Gastrocnemius medialis (tissue), 4 donors: Measurements from ENCODE around the gene PGM1. TPM values are rescaled to one million over a fixed set of nuclear protein-coding genes. Genes with fewer than 3 reads are reported as not detected.
A peak's percentile ranks its signal among the peaks of the same experiment; 100 is the strongest.

Experiments used
- ATAC-seq, 2 donors: fragments of 150-250 bp; one replicate each; pipeline ENCODE4 v1.9.1; 2016
- DNase-seq, 2 donors: peaks; one replicate each; pipeline ENCODE4 v3.0.0-alpha.2; 2019
- H3K27ac ChIP-seq, 4 donors: fragments of 200-600 bp; sonication (generic); 1 replicate in 1 of 4; 2 replicates in 3 of 4; pipeline ENCODE4 v1.5.1; 2016 to 2018; ENCODE audit warnings: mild to moderate bottlenecking in 2 of 4, moderate library complexity in 1 of 4
- H3K27me3 ChIP-seq, 3 donors: fragments of 200-600 bp; sonication (generic) in 2 of 3; 1 replicate in 1 of 3; 2 replicates in 2 of 3; pipeline versions ENCODE4 v1.5.1 to v1.6.0; 2016 to 2019; ENCODE audit warnings: mild to moderate bottlenecking in 1 of 3, moderate library complexity in 1 of 3
- H3K36me3 ChIP-seq, 2 donors: fragments of 200-600 bp; sonication (generic) in 1 of 2; one replicate each; pipeline ENCODE4 v1.5.1; 2017 to 2018
- H3K4me1 ChIP-seq, 2 donors: fragments of 200-600 bp; sonication (generic) in 1 of 2; one replicate each; pipeline ENCODE4 v1.5.1; 2016 to 2017; ENCODE audit warnings: mild to moderate bottlenecking in 2 of 2
- H3K4me3 ChIP-seq, 4 donors: fragments of 200-600 bp; sonication (generic) in 3 of 4; 1 replicate in 1 of 4; 2 replicates in 3 of 4; pipeline ENCODE4 v1.5.1; 2016 to 2019; ENCODE audit warnings: mild to moderate bottlenecking in 2 of 4
- H3K9me3 ChIP-seq, 3 donors: fragments of 200-600 bp; sonication (generic) in 2 of 3; 1 replicate in 1 of 3; 2 replicates in 2 of 3; pipeline ENCODE4 v1.5.1; 2016 to 2019
- CTCF ChIP-seq, 5 experiments: fragments of 450-650 bp in 3 of 5; fragments of 200-600 bp in 2 of 5; sonication (generic) in 2 of 5; IDR thresholded peaks in 4 of 5; conservative IDR thresholded peaks in 1 of 5; 1 replicate in 4 of 5; 2 replicates in 1 of 5; pipeline ENCODE4 v1.5.1; 2016 to 2019; ENCODE audit warnings: antibody characterized with exemption in 5 of 5, mild to moderate bottlenecking in 3 of 5, moderate library complexity in 3 of 5
- POLR2A ChIP-seq, 2 donors: fragments of 450-650 bp; IDR thresholded peaks; one replicate each; pipeline ENCODE4 v1.6.1; 2017; ENCODE audit warnings: antibody characterized with exemption in 2 of 2, mild to moderate bottlenecking in 2 of 2, moderate library complexity in 2 of 2
- in situ Hi-C, 4 donors: fragments of 200-750 bp; cut with MboI; loops; one replicate each; pipeline versions ENCODE4 v1.15.0 to v1.8.0; 2017; ENCODE audit warnings: low sequenced_read_pairs in 4 of 4
- intact Hi-C: fragments of 100-400 bp; cut with DNase I; formaldehyde crosslinking; loops from one replicate; pipeline ENCODE4 v1.15.1; 2023; ENCODE audit warnings: low total_unique reads
- total RNA-seq, 4 donors: library from RNA; depleted of rRNA; stranded (reverse); fragments of >200 nt; gene quantifications; one replicate each; pipeline versions ENCODE4 v1.1.0 to v1.2.3, GENCODE V29; 2016

The PGM1 gene
- total RNA-seq, 4 donors from 2014 or later, result 320 to 713 (median 666) TPM

GRCh38 chr1:63620671-63621070, 27.5 kb downstream of the PGM1 start:
- H3K4me1 ChIP-seq, result peaks cover 74 to 94% of the 10 kb centered on the region in 2 donors
- peak overlapping the region; percentile 78 to 99 (median 96) for H3K27ac ChIP-seq
- no peaks in the 10 kb centered on the region for H3K9me3 ChIP-seq
- H3K27me3 ChIP-seq, result no peaks in the 10 kb centered on the region
- no peaks in the 10 kb centered on the region for H3K36me3 ChIP-seq
- H3K4me3 ChIP-seq, result no peak overlapping the region
- no peak for ATAC-seq
- TF ChIP-seq CTCF (IDR thresholded peaks at IDR 0.05 in 4 of 5, conservative IDR thresholded peaks at IDR 0.05 in 1 of 5) (no peak), POLR2A (IDR thresholded peaks at IDR 0.05) (no peak)
- in situ Hi-C loops (loop anchor here in 2 of 4 donors (5.0 to 10.0 kb wide), 3 partner anchors 43 to 622 kb away; no protein-coding TSS in a partner anchor), intact Hi-C loops (no loop called here)
- no peak for DNase-seq

- H3K4me1 ChIP-seq, result peaks cover 75 to 94% of the 10 kb centered on the region in 2 donors
- DNase-seq, result peak; percentile 48 to 72
- intact Hi-C loops, result no loop called here
- in situ Hi-C loops, result loop anchor here in 2 of 4 donors (5.0 to 10.0 kb wide), 3 partner anchors 44 to 621 kb away; no protein-coding TSS in a partner anchor
- no peak overlapping the region for H3K4me3 ChIP-seq
- H3K27me3 ChIP-seq, result no peaks in the 10 kb centered on the region
- TF ChIP-seq POLR2A (IDR thresholded peaks at IDR 0.05) (no peak), CTCF (IDR thresholded peaks at IDR 0.05 in 4 of 5, conservative IDR thresholded peaks at IDR 0.05 in 1 of 5) (no peak)
- no peaks in the 10 kb centered on the region for H3K36me3 ChIP-seq
- ATAC-seq, result peak; percentile 48 to 58
- H3K9me3 ChIP-seq, result no peaks in the 10 kb centered on the region
- peak overlapping the region; percentile 78 to 99 (median 96) for H3K27ac ChIP-seq
Measured at GRCh38 chr1:63621075-63621474, 27.9 kb downstream of the PGM1 start.

GRCh38 chr1:63621698-63622097, 28.5 kb downstream of the PGM1 start:
- Histone ChIP-seq H3K36me3 (no peaks in the 10 kb centered on the region), H3K27ac (peak overlapping the region; percentile 78 to 99 (median 96)), H3K9me3 (no peaks in the 10 kb centered on the region), H3K4me3 (no peak overlapping the region), H3K4me1 (peaks cover 73 to 94% of the 10 kb centered on the region in 2 donors), H3K27me3 (no peaks in the 10 kb centered on the region)
- in situ Hi-C loops (loop anchor here in 2 of 4 donors (5.0 to 10.0 kb wide), 3 partner anchors 44 to 621 kb away; no protein-coding TSS in a partner anchor), intact Hi-C loops (loop anchor here (2.0 kb wide), 2 partner anchors 21 to 47 kb away; no protein-coding TSS in a partner anchor)
- DNase-seq (no peak), ATAC-seq (peak in 1 of 2 donors; percentile 19)
- no peak for TF ChIP-seq POLR2A (IDR thresholded peaks at IDR 0.05)
- TF ChIP-seq CTCF (IDR thresholded peaks at IDR 0.05 in 4 of 5, conservative IDR thresholded peaks at IDR 0.05 in 1 of 5), result no peak

GRCh38 chr1:63622849-63623566, 29.8 kb downstream of the PGM1 start:
- ATAC-seq (peak; percentile 83 to 93), DNase-seq (peak; percentile 64 to 87)
- in situ Hi-C loops (loop anchor here in 2 of 4 donors (5.0 to 10.0 kb wide), 3 partner anchors 46 to 619 kb away; no protein-coding TSS in a partner anchor), intact Hi-C loops (loop anchor here (2.0 kb wide), 2 partner anchors 20 to 48 kb away; no protein-coding TSS in a partner anchor)
- no peaks in the 10 kb centered on the region for H3K36me3 ChIP-seq
- TF ChIP-seq POLR2A (IDR thresholded peaks at IDR 0.05) (no peak), CTCF (IDR thresholded peaks at IDR 0.05 in 4 of 5, conservative IDR thresholded peaks at IDR 0.05 in 1 of 5) (peak in 4 of 5 experiments; percentile 40 to 53 (median 44))
- H3K27ac ChIP-seq, result peak overlapping the region; percentile 78 to 99 (median 96)
- H3K4me3 ChIP-seq, result peak overlapping the region; percentile 10 to 26 (median 21)
- H3K4me1 ChIP-seq, result peaks cover 72 to 92% of the 10 kb centered on the region in 2 donors
- no peaks in the 10 kb centered on the region for H3K9me3 ChIP-seq
- no peaks in the 10 kb centered on the region for H3K27me3 ChIP-seq
